Activated CD8-positive, alpha-beta memory T cell treated with anti-CD3 and anti-CD28 coated beads for 36 hours (primary cell): Measurements from ENCODE around the gene MEI1. TPM values are rescaled to one million over a fixed set of nuclear protein-coding genes. Genes with fewer than 3 reads are reported as not detected.

Experiments used
- CTCF ChIA-PET: fragments of 350-600 bp; sonication (Branson Sonifier 250); formaldehyde crosslinking; loops from one replicate; lab custom pipeline; 2021; ENCODE audit warnings: antibody characterized with exemption; lab: Charles Lee
- POLR2A ChIA-PET: fragments of 350-600 bp; sonication (Branson Sonifier 250); formaldehyde crosslinking; loops from one replicate; lab custom pipeline; 2021; ENCODE audit warnings: antibody characterized with exemption; lab: Charles Lee
- total RNA-seq, 2 experiments: library from RNA; stranded (reverse); gene quantifications; one replicate each; pipeline ENCODE4 v1.2.3, GENCODE V29; 2021

MEI1 gene
- total RNA-seq, 2 experiments from 2014 or later: 24.0 to 31.1 TPM

- CTCF ChIA-PET: interaction anchor here (0.6 to 3.6 kb wide), 16 partner anchors 19 to 156 kb away, joined by 3 to 32 read pairs (median 4); partner anchors contain the start of genes MEI1, SREBF2 and TNFRSF13C
- POLR2A ChIA-PET: interaction anchor here (0.5 to 3.3 kb wide), 22 partner anchors 7 to 198 kb away, joined by 3 to 69 read pairs (median 4); partner anchors contain the start of genes CENPM, MEI1, SREBF2 and TNFRSF13C
Measured at GRCh38 chr22:41800348-41801146, 101.2 kb downstream of the MEI1 start, which contains the start of gene CCDC134. Gene CCDC134 (plus strand): TSS chr22:41800679. CDS start chr22:41808891, 8,212 bp downstream.

- POLR2A ChIA-PET: interaction anchor here (0.6 to 3.3 kb wide), 14 partner anchors 17 to 197 kb away, joined by 3 to 69 read pairs (median 6); partner anchors contain the start of genes CENPM, MEI1, TNFRSF13C and WBP2NL
- CTCF ChIA-PET: interaction anchor here (0.6 to 3.6 kb wide), 11 partner anchors 20 to 393 kb away, joined by 3 to 32 read pairs (median 5); partner anchors contain the start of genes MEI1 and SREBF2
Measured at GRCh38 chr22:41801147-41801819, 102.0 kb downstream of the MEI1 start.

- ChIA-PET POLR2A (interaction anchor here (1.8 to 3.1 kb wide), 4 partner anchors 20 to 145 kb away, joined by 6 to 69 read pairs (median 18); partner anchors contain the start of genes CENPM and TNFRSF13C), CTCF (interaction anchor here (0.6 kb wide), 1 partner anchor 393 kb away, joined by 3 read pairs; no protein-coding TSS in a partner anchor)
Measured at GRCh38 chr22:41801886-41802285, 102.6 kb downstream of the MEI1 start.

- CTCF ChIA-PET: interaction anchor here (0.8 to 1.8 kb wide), 2 partner anchors 56 to 135 kb away, joined by 3 to 5 read pairs; no protein-coding TSS in a partner anchor
- POLR2A ChIA-PET: no interaction called here
Measured at GRCh38 chr22:41805639-41806038, 106.3 kb downstream of the MEI1 start.

- ChIA-PET POLR2A (interaction anchor here (0.5 kb wide), 1 partner anchor 179 kb away, joined by 5 read pairs; no protein-coding TSS in a partner anchor), CTCF (no interaction called here)
Measured at GRCh38 chr22:41808400-41808799, 109.1 kb downstream of the MEI1 start.

- CTCF ChIA-PET: no interaction called here
- POLR2A ChIA-PET: no interaction called here
Measured at GRCh38 chr22:41810022-41810421, 110.7 kb downstream of the MEI1 start.

GRCh38 chr22:41812805-41813545, 113.7 kb downstream of the MEI1 start:
- ChIA-PET POLR2A (no interaction called here), CTCF (no interaction called here)

GRCh38 chr22:41813726-41814410, 114.6 kb downstream of the MEI1 start:
- ChIA-PET CTCF (interaction anchor here (0.5 kb wide), 1 partner anchor 496 kb away, joined by 3 read pairs; no protein-coding TSS in a partner anchor), POLR2A (no interaction called here)

- ChIA-PET CTCF (interaction anchor here (0.7 kb wide), 1 partner anchor 143 kb away, joined by 3 read pairs; no protein-coding TSS in a partner anchor), POLR2A (interaction anchor here (0.7 kb wide), 2 partner anchors 16 to 34 kb away, joined by 3 to 4 read pairs; no protein-coding TSS in a partner anchor)
Measured at GRCh38 chr22:41815716-41816115, 116.4 kb downstream of the MEI1 start.

- ChIA-PET CTCF (no interaction called here), POLR2A (interaction anchor here (0.7 kb wide), 1 partner anchor 17 kb away, joined by 3 read pairs; no protein-coding TSS in a partner anchor)
Measured at GRCh38 chr22:41816241-41816640, 116.9 kb downstream of the MEI1 start.

GRCh38 chr22:41816871-41817270, 117.6 kb downstream of the MEI1 start:
- ChIA-PET CTCF (no interaction called here), POLR2A (no interaction called here)

- CTCF ChIA-PET: interaction anchor here (0.6 kb wide), 1 partner anchor 160 kb away, joined by 3 read pairs; no protein-coding TSS in a partner anchor
- POLR2A ChIA-PET: interaction anchor here (0.8 kb wide), 1 partner anchor 17 kb away, joined by 3 read pairs; no protein-coding TSS in a partner anchor
Measured at GRCh38 chr22:41818011-41818410, 118.7 kb downstream of the MEI1 start.

- ChIA-PET POLR2A (interaction anchor here (0.8 kb wide), 1 partner anchor 18 kb away, joined by 3 read pairs; no protein-coding TSS in a partner anchor), CTCF (no interaction called here)
Measured at GRCh38 chr22:41818596-41818995, 119.3 kb downstream of the MEI1 start.

- ChIA-PET POLR2A (no interaction called here), CTCF (no interaction called here)
Measured at GRCh38 chr22:41819257-41819656, 120.0 kb downstream of the MEI1 start.

GRCh38 chr22:41820447-41820846, 121.1 kb downstream of the MEI1 start:
- ChIA-PET POLR2A (no interaction called here), CTCF (interaction anchor here (0.6 to 1.4 kb wide), 2 partner anchors 37 to 123 kb away, joined by 4 to 6 read pairs; no protein-coding TSS in a partner anchor)

GRCh38 chr22:41821471-41822316, 122.4 kb downstream of the MEI1 start:
- CTCF ChIA-PET: interaction anchor here (0.6 to 2.1 kb wide), 8 partner anchors 10 to 135 kb away, joined by 3 to 11 read pairs (median 4); no protein-coding TSS in a partner anchor
- POLR2A ChIA-PET: interaction anchor here (0.9 to 1.5 kb wide), 2 partner anchors 21 to 119 kb away, joined by 3 to 6 read pairs; partner anchors contain the start of gene CCDC134
